Measurements from ENCODE around the gene NGLY1.

- TF ChIP-seq CTCF (IDR thresholded peaks at IDR 0.05) (no peak), TCF7L2 (IDR thresholded peaks at IDR 0.05; ENCODE audit: low read depth, low read length) (no peak)
Observed at GRCh38 chr3:25719321-25719720, 63.9 kb downstream of the NGLY1 start.

Measured in Panc1 (cell line).